Measurements from ENCODE around the gene TNNT2.

The TNNT2 gene

DNA sequence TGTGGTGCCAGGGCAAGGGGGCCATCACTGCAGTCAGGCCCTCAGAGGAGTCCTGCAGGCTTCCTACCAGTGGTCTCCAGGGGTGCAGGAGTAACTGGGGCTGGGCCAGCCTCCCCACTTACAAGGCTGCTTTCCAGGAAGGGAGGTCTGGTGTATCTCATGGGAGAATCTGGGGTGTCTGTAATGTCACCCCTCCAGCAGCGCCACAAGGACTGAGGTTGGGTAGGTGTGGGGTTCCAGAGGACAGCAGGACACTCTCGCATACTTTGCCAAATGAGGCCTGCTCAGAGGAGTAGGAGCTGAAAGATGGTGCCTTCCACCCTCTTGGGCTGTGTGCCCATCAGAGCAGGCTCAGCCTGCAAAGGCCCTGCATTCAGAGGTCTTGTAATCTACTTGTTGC is 46.9 kb downstream of the TNNT2 start:
- no peak for DNase-seq

DNA sequence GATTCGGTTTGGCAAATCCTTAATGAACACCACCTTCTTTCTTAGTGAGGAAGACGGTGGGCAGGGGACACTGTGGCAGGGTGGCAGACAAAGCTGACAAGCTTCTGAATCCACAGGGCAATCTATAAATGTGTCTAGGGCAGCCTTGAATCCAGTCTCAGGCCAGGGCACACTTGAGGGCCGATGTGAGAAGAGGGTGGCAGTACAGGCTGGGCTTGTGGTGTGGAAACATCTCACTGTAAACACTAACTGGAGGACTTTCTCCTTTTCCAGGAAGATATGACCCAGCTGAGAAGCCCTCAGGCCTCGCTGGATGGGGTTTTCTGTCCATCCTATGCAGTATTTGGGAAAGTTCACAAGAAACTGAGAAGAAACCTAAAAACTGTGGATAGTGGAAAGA is 47.7 kb downstream of the TNNT2 start:
- DNase-seq = no peak

DNA sequence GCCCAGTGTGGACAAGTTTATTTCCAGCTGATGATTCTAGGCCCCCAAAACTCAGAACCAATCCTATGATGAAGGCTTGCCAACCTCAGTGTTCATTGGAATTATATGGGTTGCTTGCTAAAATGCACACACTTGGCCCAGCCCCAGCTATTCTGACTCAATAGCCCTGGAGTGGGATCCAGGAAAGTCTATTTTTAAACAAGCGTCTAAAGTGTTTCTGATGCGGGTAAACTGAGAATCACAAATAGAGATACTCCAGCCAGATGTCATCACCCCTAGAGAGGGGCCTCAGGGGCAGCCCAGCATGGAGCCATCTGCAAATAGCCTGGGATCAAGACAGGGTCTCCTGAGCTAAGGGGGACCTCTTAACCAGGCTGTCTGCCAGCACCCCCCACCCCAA is 48.2 kb downstream of the TNNT2 start:
- no peak for DNase-seq

DNA sequence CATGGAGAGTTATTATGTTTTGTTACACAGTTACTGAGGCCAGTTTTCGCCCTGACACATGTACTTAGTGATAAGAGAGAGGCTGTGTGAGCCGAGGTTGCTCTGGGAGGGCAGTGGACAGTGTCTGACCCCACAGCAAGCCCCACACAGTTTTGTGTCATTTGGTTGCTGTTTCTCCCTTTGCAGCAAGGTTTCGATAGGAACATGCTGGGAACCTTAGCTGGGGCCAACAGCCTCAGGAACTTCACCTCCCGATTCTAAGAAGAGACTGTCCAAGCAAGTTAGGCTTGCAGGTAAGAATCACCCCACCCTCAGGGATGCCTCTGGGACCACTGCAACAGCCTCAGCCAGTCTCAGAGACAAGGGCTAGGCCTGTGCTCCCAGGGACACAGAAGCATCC is 48.9 kb downstream of the TNNT2 start:
- DNase-seq = no peak

DNA sequence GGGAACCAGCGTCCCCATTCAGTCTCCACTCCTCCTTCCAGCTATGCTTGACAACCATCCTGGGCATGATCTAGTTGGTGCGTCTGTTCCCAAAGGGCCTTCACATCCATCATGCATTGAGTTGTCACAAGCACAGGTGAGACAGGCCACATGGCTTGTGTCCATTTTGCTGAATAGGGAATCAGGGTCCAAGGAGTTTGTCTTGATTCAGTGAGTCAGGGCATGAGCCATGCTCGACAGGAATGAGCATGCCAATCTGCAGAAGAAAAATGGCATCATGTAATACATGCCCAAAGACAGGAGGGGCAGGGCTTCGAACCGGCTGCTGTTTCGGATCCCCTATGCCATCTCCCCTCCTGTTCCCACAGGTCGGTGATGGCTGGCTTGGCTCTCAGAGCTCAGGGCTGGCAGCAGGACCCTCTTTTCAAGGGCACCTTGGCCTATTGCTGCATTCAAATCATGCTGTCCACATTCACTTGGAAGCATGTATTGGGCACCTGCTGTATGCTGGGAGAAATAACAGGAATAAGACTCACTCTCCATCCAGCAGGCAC is 49.7 kb downstream of the TNNT2 start:
- no peak for DNase-seq

DNA sequence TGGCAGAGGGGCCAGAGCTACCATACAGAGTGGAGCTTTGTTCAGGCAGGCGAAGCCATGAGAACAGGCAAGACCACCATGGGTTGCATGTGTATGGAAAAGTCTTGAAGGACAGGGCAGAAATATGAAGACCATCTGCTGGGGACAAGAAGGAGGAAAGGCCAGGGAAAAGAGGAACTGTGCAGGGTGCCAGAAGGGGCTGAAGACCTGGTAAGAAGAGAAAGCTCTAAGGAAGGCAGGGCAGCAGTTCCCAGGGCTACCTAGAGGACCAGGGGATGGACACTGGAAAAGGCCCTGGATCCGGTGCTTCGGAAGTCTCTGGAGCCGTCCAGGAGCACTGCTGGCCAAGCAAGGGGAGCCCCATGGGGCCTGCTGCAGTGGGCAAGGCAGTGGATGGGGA is 50.8 kb downstream of the TNNT2 start:
- DNase-seq = no peak

DNA sequence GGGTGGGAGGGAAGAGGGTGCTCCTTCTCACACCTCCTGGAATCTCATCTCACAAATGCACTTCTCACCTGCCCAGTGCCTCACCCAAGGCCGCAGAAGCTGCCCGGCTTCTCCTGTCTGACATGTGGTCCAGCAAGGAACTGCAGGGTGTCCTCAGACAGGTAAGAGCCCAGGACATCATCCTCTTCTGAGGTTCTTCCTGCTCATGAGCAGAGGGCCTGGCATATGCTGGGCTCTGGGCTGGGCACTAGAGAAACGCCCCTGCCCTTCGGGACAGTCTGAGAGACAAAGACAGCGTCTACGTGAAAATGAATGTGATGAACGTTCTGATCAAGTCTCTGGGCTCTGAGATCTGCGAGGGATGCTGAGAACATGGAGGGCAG is 51.8 kb downstream of the TNNT2 start:
- no peak for DNase-seq

DNA sequence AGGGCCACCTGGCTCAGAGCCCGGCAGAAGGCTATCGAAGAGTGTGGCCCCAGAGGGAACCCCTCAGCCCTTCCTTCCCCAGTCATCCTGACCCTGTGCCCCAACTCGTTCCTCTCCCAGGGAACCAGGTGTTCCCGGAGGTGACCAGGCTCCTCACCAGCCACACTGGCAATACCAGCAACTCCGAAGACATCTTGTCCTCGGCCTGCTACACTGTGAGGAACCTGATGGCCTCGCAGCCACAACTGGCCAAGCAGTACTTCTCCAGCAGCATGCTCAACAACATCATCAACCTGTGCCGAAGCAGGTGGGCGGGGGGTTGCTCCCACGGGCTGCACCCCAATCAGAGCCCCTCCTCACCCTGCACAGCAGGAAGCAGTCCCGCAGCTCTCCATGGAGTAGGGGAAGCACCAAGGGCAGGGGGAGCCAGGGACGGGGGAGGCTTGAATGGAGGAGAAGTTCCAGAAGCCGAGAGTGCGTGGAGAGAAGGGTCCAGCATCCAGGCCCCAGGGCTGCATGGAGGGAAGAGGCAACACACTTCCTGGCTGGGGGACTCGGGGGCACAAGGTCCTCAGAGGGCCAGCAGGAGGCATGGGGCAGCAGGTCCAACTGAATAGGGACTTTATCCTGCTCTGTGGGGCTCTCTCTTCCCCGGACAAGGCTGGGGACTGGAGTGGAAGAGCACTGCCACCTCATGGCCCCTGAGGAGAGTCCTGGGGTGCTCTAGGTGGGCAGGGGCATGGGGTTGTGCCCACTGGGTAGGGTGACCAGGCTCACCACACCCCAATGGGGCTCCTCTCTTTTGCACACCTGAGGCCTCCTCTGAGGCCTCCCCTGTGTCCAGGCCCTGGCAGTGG is 52.4 kb downstream of the TNNT2 start:
- no peak for DNase-seq

DNA sequence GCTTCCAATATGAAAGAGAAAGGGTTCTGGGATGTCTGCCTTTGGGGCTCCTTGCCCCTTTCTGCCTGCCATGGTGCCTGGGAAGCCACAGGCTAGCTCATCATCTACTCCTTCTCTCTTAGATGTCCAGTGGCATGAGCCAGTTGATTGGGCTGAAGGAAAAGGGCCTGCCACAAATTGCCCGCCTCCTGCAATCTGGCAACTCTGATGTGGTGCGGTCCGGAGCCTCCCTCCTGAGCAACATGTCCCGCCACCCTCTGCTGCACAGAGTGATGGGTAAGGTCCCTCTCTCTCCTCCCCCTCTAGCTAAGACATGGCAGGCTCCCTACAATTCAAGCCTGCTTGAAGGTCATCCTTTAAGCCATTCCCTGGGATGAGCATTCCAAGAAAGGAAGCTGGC is 53.2 kb downstream of the TNNT2 start:
- no peak for DNase-seq

DNA sequence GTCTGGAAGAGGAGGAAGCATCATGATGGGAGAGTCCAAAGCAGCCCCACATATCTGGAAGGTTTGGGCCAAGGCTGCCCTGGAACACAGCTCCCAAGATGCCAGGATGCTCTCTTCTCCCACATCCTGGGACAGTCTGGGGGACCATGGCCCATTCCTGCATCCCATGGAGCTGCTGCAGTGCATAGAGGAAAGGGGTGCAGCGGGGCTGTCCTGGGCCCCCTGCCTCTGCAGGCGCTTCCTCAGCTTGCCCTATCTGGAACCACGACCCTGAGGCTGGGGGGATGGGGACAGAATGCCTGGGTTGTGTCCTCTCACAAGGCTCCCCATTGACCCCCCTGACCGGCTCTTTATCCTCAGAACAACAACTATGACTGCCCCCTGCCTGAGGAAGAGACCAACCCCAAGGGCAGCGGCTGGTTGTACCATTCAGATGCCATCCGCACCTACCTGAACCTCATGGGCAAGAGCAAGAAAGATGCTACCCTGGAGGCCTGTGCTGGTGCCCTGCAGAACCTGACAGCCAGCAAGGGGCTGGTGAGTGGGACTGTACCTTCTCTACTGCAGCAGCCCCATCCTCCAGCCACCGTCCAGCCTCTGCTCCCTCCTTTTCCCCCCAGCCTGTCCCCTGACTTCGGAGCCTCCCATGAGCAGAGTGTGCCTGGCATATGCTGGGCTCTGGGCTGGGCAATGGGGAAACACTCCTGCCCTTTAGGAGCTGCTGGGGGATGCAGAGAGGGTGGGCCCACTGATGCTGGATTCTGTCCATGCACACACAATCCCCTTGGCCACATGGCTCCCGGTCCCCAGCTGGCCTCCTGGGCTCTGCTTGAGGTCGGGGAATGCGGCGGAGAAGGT is 54.6 kb downstream of the TNNT2 start:
- no peak for DNase-seq

DNA sequence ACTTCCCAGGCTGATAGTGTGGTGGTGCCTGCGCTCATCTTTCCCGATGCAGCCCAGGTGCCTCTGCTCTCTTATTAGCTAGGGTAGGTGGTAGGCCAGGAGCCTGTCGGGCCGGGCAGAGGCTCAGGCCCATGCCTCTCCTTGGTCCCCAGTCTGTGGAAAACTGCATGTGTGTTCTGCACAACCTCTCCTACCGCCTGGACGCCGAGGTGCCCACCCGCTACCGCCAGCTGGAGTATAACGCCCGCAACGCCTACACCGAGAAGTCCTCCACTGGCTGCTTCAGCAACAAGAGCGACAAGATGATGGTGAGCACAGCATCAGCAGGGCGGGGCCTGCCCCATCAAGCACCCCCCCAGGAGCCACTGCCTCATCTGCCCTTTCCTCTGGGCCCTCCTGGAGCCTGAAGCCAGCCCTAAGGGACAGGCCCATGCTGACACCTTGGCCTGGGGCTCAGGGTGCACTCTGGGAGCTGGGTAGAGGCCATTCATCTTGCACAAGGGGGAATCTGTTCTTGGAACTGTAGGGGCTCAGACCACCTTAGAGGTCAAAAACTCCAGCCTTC is 55.6 kb downstream of the TNNT2 start:
- no peak for DNase-seq

DNA sequence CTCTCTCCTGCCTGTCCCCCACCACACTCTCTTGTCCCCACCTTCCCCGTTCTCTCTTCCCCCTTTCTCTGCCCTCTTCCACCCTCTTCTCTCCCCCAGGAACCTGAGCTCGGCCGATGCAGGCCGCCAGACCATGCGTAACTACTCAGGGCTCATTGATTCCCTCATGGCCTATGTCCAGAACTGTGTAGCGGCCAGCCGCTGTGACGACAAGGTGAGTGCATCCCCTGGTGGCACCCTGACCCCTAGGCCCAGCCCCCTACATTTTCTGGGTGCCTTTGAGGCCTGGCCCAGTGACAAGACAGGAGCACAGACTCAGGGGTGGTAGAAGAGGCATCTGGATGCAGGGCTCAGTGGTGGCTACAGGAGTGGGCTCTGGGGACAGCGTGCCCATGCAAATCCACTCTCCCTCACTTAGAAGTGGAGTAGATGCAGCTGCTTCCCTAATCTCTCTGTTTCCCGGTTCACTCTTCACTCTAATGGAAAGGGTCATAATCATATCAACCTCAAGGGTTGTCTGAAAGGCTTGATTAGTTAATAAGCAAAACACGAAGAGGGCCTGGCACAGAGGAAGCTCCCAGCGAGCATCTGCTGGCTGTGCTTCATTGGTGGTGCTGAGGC is 57.2 kb downstream of the TNNT2 start:
- DNase-seq = no peak

DNA sequence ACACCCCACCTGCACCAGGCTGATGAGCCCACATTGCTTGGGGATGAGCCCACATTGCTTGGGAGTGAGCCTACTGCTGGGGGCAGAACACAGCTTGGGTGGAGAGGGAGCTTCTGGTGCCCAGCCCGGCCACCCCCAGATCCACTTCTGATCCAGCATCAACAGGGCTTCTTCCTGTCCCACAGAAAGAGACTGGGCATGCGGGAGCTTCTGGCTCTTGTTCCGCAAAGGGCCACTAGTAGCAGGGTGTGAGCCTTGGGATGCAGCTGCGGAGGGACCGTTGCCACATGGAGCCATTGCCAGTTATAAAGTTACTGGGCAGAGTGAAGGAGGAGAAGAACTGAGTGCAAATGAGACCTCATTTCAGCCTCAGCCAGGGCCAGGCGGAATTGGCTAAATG is 57.8 kb downstream of the TNNT2 start:
- no peak for DNase-seq

DNA sequence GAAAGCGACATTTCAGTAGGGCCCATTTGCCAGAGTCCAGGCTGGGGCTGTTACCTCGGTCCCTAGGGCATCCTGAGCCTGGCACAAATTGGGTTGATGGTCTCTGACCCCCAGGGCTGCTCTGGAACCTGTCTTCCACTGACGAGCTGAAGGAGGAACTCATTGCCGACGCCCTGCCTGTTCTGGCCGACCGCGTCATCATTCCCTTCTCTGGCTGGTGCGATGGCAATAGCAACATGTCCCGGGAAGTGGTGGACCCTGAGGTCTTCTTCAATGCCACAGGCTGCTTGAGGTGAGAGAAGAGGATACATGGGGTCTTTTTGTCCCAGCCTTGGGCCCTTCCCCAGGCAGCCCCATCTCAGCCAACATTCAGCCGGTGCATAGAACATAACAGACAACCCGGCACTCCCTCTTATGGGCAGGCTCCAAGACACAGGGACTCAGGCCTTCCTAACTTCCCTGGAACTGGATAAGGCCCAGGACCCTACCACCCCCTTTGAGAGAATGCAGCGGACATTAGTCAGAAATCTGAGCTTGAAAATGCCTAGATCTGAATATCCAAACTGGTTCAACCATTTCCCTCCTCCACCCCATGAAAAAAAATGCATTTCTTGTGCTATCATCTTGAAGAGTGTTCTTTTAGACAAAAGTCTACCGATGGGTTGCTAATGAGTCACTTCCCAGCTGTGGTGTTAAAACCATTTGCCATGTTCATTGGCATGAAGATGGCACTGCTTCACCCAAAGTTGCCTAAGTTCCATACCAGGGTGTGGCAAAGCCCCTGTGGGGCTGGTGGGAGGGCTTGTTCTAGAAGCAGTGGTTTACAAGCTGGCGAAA is 58.8 kb downstream of the TNNT2 start:
- no peak for DNase-seq

DNA sequence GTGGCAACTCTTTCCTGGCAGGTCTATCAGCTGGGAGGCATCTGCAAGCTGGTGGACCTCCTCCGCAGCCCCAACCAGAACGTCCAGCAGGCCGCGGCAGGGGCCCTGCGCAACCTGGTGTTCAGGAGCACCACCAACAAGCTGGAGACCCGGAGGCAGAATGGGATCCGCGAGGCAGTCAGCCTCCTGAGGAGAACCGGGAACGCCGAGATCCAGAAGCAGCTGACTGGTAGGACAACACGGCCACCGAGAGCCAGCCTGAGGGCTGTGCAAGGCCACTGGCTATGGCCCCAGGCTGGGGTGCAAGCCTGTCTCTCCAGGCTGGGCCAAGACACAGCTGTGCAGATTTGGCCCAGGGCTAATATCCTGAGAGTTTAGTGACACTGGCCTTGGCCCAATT is 59.9 kb downstream of the TNNT2 start:
- DNase-seq = no peak

DNA sequence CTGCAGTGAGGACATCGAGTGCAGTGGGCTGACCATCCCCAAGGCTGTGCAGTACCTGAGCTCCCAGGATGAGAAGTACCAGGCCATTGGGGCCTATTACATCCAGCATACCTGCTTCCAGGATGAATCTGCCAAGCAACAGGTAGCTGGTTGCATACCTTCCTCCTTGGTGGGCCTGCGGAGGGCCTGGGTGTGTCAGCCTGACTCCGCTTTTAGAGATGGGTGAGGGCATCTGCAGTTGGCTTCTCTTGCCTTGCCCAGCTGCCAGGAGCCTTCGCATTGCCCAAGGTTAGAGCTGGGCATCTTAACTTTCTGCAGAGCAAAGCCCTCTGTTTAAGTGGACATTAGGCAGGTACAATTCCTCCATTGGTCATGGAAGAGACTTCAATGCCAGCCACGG is 60.9 kb downstream of the TNNT2 start:
- no peak for DNase-seq

DNA sequence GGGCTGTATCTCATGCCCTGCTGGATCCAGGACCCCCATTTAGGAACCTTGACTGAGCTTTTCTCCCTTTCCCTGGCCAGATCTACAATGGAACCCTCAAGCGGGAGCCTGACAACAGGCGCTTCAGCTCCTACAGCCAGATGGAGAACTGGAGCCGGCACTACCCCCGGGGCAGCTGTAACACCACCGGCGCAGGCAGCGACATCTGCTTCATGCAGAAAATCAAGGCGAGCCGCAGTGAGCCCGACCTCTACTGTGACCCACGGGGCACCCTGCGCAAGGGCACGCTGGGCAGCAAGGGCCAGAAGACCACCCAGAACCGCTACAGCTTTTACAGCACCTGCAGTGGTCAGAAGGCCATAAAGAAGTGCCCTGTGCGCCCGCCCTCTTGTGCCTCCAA is 64.4 kb downstream of the TNNT2 start:
- DNase-seq = no peak

DNA sequence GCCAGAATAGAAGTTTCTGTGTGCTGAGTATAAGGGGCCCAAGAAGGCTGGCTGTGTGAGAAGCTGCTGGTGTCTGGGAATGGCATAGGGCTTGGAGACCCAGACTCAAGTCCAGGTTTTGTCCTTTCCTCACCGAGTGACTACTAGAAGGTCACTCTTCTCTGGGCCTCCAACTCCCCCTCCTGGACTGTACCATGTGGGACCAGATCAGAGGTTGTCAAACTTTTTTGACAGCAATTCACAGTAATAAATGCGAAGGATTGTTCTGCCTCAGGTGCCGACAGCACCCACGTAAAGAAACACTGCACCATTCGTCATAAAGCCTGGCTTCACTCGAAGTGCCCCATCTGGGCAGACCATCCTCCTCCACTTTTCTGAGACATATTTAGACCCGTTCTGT is 65.2 kb downstream of the TNNT2 start:
- no peak for DNase-seq

DNA sequence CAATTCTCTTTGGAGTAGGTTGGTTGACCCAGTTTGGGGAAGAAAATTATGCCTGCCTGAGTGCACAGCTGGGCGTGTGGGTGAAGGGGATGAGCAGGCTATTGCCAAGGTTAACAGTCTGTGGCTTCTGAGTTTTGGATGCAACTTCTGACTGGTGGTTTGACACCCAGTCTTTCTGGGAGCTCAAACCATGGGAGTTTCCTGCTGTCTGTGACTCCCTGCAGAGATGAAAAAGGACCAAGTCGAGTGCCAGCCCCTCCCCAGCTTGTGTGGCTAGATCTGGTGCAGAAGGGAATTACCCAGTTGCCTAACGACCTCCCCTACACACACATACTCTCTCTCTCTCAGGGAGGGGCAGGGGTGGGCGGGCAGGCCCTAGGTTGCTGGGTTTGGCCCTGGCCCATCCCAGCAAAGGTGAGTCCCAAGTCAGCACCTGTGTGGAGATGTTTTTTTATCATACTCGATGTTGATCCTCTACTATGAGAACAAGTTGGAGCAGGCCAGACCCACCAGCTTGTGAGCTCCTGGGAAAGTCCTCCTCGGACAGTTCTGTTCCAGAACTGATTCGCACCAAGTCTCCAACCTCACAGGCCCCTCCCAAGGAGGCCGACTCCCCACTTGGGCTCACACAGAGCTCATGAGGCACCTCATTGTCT is 66.0 kb downstream of the TNNT2 start:
- no peak for DNase-seq

DNA sequence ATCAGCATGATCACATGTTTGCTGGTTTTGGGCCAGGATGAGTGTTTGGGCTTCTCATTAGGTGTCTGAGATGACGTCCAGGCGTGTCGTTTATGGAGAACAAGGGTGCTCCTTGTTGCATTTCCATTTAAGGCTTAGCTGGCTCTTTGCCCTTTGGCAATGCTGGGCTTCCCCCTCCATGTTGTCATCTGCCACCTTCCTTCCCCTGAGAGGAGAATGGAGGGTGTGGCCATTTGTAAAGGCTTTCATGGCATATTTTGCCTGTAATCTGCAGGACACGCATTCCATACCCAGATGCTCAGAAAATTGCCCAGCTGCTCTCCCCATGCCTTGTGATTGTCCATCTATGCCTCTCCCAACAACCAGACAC is 66.5 kb downstream of the TNNT2 start:
- DNase-seq = no peak

DNA sequence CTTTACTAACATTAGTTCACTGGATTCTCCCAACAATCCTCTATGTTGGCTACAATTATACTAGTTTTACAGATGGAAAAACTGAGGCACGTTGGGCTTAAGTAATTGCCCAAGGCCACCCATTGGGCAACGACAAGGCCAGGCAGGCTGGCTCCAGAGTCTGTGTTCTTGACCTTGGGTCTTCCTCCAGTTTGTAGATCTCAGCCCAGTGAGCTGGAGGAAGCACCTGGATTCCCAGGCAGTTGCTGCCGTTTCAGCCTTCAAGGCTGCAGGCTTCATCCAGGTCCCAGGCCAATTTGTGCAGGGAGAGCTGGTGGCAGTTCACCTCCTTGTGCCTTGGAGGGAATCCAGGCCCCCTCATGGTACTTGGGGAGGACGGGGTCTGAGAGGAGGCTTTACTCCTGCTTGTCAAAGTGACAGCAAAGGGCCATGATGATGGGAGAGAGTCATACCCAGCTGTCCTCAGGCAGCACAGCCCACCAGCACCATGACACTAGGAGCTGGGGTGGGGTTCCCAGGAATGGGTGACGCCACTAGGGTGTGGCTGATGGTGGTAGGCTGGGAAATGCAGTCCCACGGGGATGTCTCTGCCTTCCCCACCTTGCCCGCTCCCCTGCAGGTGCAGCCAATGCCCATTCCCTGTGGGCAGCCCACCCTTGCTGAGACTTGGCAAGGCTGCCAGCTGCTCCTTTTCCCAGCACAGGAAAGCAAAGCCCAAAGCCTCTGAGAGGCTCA is 67.1 kb downstream of the TNNT2 start:
- no peak for DNase-seq

Measured in Kasumi-1 (cell line).